AML-193 (cell line): Measurements from ENCODE around the gene ADAP1.

Experiments
- DNase-seq, 2 experiments: peaks; one replicate each; lab custom pipeline; 2025; lab: John Stamatoyannopoulos, UW

ADAP1 gene

DNA sequence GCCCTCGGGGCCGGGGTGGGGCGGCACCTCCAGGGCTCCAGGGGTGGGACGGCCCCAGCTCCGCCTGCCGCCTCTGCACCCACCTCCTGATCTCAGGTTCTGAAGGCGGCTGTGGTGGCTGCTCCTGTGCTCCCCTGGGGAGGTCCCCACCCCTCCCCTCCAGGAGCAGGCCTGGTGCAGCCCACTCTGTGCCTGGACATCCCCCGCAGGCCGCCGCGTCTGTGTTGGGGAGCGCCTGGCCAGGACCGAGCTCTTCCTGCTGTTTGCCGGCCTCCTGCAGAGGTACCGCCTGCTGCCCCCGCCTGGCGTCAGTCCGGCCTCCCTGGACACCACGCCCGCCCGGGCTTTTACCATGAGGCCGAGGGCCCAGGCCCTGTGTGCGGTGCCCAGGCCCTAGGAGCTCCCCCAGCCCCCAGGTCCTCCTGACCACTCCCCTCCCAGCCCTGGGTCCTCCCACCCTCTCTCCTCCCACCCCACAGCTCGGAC is 34.0 kb upstream of the ADAP1 start:
- DNase-seq: no peak

DNA sequence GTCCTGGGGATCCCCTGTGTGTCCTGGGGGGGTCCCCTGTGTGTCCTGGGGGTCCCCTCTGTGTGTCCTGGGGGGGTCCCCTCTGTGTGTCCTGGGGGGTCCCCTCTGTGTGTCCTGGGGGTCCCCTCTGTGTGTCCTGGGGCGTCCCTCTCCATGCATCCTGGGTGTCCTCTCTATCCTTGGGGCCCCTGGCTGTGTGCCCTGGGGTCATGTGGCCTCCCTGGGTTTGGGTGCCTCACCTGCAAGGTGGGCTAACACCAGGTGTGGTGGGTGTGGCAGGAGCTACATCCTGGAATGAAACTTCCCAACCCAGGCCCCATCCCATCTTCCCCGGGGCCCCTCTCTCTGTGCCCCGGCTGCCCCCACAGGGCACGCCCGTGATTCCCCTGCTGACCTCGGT is 33.4 kb upstream of the ADAP1 start:
- DNase-seq: no peak

DNA sequence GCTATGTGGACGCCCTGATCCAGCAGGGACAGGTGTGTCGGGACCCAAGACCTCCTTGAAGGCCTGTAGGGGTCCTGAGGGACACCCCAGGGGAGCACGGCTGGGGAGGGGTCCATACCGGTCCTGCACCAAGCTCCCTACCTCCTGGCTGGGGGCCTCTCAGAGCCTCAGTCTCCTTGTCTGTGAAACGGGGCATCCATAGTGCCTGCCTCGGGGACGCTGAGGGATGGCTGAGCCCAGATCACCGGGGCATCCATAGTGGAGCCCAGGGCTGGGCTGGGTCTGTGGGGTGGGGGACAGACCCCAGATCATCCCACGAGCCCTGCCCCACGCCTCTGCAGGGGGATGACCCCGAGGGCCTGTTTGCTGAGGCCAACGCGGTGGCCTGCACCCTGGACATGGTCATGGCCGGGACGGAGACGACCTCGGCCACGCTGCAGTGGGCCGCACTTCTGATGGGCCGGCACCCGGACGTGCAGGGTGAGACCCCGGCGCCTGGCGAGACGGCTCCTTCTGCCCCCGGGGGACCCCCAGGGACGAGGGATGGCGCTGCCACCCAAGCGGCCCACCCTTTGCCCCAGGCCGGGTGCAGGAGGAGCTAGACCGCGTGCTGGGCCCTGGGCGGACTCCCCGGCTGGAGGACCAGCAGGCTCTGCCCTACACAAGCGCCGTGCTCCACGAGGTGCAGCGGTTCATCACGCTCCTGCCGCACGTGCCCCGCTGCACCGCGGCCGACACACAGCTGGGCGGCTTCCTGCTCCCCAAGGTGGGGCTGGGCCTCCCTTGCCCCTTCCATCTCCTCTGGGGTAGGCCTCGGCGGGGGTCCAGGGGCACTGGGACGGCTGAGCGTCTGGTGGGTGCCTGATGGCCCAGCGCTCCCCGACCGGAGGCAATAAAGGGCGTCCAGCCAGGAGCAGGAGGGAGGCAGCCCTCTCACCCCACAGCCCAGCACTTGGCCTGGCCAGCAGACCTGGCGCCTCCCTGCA is 32.6 kb upstream of the ADAP1 start:
- DNase-seq: no peak

DNA sequence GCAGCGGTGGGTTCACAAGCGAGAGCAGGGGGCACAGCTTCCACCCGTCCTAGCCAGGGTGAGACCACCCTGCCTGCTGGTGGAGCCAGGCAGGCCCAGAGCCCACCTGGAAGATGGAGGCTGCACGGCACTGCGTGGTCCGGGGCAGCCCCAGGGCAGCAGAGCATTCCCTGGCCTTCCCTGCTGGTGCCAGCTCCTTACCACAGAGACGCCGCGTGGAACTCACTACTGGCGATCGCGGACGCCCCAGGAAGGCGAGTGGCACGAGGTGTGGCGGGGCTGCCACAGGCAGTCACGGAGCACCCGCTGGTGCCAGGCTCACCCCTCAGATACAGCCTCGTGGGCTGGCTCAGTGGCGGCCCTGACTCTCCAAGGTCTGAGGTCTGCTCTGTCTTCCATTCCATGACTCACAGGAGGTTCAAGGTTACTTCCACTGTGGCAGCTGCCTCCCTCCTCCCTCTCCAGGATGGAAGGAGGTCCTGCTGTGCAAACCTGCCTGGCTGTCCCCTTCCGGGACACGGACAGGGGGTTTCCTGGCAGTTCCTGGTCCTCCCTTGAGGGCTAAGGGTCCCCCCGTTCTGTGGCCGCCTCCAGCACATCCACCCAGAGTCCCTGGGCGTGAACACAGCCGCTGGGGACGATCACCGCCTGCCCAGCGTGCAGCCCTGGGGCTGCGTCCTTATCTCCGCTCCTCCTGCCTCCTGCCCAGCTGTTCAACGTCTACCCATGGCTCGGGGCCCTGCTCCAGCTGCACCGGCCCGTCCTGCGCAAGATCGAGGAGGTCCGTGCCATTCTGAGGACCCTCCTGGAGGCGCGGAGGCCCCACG is 31.6 kb upstream of the ADAP1 start:
- no peak for DNase-seq

DNA sequence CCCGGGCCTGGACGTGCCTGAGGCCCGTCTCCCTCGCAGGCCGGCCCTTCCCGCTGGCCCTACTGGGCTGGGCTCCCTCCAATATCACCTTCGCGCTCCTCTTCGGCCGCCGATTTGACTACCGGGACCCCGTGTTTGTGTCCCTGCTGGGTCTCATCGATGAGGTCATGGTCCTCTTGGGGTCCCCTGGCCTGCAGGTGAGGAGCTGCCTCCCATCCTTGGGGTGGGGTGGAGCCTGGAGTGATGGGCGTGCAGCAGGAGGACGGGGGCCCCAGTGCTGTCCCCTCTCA is 30.6 kb upstream of the ADAP1 start:
- DNase-seq: no peak

DNA sequence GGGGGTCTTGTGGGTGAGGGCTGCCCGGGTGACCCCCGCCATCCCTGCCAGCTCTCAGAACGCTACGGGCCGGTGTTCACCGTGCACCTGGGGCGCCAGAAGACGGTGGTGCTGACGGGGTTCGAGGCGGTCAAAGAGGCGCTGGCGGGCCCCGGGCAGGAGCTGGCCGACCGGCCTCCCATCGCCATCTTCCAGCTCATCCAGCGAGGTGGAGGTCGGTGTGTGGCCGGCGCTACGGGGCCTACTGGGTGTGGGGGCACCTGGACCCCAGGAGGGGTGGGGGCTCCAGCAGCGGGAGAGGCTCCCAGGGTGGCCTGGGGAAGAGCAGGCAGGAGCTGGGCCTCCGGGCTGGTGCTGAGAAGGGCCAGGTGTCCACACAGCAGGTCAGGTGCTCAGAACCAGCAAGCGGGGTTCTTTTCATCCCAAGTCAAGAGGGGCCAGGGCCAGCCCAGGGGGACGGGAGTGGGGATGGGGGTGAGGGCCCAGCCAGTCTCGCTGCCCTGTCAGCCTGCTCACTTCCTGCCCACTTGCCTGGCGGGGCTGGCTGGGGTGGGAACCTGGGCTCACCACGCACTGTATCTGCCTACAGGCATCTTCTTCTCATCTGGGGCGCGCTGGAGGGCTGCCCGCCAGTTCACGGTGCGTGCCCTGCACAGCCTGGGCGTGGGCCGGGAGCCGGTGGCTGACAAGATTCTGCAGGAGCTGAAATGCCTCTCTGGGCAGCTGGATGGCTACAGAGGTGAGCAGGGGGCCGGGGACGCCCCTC is 30.1 kb upstream of the ADAP1 start:
- no peak for DNase-seq

DNA sequence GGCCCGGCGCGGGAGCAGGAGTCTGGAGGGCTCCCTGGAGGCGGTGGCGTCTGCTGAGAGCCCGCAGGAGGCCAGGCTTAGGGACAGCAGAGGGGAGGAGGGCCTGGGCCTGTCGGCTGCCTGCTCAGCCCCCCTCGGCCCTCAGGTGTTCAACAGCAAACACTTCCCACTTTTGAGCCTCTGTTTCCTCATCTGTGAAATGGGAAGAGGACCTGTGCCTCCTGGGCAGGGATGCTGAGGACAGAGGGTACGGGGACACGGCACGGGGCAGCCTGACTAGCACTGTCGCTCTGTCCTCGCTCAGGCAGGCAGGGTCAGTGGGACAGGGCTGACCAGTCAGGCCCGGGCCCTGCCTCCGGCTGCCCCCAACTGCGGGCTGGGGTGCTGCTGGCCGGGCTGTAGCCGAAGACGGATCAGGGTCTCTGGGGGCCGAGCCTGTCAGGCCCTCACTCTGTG is 29.2 kb upstream of the ADAP1 start:
- DNase-seq: no peak

DNA sequence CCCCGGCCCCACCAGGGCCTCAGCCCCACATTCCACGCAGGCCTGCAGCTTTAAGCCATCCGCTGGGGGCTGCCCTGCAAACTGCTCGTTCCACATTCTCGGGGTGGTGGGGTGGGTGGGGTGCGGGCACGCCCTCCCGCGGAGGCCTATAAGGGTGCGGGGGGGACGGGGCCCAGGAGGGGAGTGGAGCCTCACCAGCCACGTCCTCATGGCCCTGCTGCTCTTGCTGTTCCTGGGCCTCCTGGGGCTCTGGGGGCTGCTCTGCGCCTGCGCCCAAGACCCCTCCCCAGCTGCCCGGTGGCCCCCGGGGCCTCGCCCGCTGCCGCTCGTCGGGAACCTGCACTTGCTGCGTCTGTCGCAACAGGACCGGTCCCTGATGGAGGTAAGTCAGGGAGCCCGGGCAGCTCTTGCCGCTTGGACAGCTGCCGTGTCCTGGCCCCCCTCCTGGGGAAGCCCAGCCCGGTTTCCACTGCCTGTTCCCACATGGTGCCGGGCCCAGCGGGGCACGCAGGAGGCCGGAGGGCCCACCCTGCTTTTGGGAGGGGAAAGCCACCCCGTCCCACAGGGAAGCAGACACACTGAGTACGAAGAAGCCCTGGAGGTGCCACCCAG is 28.6 kb upstream of the ADAP1 start, which contains the start of gene CYP2W1:
Gene CYP2W1, plus strand, starts transcription at position 178 of the 612 bp plus-strand sequence. Its CDS starts 31 bp downstream, at position 209.
- no peak for DNase-seq

DNA sequence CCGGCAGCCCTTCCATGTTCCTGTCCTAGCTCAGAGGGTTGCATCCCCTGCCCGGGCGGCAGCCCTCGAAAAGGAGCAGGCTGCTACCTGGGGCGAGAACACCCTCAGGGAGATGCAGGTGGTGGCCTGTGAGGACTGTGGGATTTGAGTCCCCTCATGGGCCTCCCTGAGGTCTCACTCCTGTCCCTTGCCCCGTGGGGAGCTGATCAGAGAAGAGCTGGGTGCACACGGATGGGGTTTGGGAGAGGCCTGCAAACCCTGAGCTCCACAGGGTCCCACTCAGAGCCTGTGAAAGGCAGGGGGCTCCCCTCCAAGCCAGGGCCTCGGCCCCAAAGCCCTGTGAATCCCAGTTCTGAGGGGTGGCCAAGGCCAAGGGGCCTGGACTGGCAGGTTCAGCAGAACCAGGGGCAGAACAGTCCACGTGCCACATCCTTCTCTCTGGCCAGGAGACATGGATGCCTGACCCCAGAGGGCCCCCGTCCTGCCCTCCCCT is 28.1 kb upstream of the ADAP1 start:
- no peak for DNase-seq

DNA sequence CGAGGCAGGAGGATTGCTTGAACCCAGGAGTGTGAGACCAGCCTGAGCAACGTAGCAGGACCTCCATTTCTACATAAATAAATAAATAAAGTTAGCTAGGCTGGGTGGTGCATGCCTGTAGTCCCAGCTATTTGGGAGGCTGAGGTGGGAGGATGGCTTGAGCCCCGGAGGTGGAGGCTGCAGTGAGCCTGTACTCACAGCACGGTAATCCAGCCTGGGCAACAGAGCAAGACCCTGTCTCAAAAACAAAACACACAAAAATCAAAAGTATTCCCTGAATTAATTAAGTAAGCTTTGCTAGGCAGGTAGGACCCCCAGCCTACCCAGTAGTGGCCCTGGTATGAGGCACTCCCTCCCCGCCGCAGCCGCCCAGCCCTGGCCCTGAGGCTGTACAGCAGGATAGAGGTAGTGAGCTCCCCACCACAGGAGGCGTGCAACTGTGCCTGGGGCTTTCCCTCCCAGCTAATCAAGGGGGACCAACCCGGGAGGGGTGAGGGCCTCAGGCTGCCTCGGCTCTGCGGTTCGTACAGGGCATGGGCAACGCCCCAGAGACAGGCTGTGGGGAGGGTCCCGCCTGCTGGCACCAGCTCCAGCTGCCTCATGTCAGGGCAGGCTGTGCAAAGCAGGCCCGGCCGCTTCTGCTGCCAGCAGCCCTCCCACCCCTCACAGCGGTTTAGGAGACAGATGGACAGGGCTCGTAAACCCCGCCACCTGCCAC is 27.5 kb upstream of the ADAP1 start:
- no peak for DNase-seq

DNA sequence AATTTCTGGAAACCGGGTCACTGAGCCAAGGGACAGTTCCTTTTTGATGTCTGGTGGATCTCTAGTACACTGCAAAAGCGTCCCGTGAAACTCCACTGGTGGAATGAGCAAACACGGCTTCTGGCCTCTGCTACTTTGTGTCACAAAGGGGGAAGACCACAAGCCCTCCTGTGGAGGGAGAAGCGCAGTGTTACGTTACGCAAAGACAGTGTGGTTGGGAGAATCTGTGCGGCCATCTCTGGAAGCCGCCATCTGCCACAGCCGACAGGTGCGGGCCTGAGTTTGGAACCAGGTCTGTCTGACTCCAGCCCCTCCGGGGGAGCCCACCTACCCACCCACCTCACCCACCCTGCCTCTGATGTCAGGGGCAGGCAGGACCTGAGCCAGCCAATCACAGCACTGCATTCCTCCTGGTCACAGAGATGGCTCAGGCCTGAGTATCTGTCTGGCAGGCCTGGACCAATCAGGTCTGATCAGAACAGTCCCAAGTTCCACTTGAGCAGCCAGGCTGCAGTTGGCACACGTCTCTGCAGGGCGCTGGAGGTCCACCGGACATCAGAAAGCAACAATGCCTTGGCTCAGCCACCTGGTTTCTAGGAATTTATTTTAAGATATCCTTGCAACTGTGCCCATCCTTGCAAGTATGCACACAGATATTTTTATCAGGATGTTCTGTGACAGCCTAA is 25.5 kb upstream of the ADAP1 start:
- DNase-seq: no peak

DNA sequence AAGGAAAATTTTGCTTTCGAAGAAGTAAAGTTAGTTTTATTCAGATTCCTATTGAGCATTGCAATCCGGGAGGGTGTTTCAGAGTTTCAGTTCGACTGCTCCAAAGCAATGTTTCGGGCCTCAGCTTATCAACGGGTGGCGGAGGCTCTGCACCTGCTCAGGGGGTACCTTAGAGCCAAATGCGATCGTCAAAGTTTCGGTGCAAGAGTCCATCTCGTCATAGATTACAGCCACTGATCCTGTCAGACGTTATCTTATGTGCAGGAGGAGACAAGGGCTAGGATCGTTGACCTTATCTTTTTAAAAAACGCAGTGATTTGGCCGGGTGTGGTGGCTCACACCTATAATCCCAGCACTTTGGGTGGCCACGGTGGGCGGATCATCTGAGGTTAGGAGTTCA is 24.7 kb upstream of the ADAP1 start:
- no peak for DNase-seq

DNA sequence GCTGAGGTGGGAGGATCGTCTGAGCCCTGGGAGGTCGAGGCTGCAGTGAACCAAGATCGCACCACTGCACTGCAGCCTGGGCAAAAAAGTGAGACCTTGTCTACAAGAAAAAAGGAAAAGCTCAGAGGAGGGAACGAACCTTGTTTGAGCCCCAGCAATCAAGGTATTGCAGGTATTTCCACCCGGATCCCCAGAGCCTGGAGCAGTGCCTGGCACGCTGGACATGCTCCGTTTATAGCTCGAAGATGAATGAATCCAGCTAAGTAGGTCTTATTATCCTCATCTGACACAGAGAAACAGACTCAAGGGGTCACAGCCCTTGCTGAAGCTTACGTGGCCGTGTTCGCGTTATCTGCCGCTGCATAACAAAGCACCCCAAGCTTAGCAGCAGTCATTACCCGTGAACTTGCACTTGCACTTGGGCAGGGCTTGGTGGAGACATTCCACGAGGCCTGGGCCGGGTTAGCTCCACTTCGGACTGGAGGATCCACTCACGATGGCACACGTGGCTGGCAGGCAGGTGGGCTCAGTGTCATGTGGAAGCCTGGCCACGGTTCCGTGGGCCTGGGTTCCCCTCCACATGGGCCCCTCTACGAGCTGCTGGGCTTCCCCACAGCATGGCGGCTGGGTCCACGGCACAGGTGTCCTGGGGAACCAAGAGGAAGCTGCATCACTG is 24.1 kb upstream of the ADAP1 start:
- DNase-seq: no peak

DNA sequence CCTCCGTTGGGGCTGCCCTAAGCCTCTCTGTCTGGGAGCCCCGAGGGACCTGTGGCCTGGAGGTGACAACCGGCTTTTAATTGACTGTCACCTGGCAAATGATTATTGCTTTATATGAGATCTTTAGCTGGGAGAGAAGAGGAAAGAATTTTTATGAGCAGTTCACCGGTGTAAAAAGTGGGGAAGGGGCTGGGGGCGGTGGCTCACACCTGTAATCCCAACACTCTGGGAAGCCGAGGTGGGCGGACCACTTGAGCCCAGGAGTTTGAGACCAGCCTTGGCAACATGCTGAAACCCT is 23.5 kb upstream of the ADAP1 start:
- no peak for DNase-seq

DNA sequence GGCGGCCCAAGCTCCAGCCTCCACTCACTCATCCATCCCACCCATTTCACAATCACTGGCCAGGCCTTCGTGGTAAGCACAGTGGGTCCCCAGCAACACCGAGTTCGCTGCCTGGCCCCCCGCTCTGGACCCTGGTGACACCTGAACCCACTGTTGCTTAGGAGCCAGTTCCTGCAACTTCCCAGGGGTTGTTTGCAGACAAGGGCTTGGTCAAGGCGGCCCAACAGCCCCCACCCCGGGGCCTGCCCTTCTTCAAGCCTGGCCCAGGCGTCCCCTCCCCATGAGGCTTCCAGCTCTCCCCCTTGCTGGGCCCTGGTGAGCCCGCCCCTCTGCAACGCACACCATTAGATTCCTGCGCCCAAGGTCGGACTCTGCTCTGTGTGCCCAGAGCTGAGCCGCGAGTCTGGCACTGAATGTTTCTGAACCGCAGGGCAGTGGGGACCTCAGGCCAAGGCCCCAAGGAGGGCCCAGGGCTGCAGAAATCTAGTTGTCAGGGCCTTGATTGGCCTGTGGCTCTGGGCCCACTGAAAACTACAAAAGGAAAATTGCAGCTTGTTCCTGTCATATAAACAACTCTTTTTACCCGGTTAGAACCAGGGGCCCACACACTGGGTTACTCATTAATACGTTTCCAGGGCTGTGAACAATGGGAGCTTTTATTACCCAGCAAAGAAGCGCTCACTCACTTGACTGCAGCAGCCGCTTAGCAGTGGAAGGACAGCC is 23.0 kb upstream of the ADAP1 start:
- DNase-seq: no peak

DNA sequence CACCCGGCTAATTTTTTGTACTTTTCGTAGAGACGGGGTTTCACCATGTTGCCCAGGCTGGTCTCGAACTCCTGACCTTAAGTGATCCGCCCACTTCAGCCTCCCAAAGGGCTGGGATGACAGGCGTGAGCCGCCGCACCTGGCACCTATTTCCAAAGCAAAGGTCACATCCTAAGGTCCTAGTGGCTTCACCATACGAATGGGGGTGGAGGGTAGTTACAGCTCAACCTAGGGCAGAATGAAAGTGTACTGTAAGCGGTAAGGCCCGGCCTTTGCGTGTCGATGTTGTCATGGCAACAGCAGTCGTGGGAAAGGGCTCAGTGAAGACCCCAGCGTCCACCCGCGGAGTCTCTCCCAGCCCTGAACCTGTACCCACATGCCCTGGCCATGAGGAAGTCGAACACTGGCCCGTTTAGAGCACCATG is 22.4 kb upstream of the ADAP1 start:
- DNase-seq: no peak

DNA sequence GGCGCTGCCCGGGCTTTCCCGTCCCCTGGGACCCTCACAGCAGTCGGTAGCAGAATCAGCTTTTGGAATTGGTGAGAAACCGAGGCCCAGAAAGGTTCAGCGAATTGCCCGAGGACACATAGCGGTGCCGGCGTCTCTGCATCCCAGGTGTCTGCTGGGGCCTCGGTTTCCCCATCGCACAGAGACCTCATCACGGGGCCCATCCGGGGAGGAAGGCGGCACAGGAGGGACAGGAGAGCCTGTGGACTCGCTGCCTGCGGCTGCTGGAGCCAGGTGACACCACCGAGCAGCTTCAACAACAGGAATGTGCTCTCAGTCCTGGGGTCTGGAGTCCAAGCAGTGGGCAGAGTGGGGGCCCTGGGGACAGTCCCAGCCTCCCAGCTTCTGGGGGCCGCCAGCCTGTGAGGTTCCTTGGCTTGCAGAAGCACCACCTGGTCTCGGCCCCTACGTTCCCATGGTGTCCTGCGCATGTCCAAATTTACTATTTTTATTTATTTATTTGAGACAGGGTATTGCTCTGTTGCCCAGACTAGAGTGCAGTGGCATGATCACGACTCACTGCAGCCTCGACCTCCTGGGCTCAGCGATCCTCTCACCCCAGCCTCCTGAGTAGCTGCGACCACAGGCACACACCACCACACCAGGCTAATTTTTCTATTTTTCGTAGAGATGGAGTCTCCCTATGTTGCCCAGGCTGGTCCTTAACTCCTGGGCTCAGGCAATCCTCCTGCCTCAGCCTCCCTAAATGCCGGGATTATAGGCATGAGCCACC is 21.4 kb upstream of the ADAP1 start:
- DNase-seq: no peak
